OCI-LY1 (cell line): ENCODE data around the gene SMYD2.
A peak's percentile ranks its signal among the peaks of the same experiment; 100 is the strongest.

ENCODE experiments used
- H2AFZ ChIP-seq: fragments of 200-600 bp; sonication (generic), shearing (Covaris generic); 2 replicates; pipeline ENCODE4 v1.6.0; 2014; ENCODE audit warnings: antibody characterized with exemption, mild to moderate bottlenecking, low read length
- H3F3A ChIP-seq: fragments of 200-600 bp; sonication (generic), shearing (Covaris generic); 2 replicates; pipeline ENCODE4 v1.6.0; 2014; ENCODE audit warnings: mild to moderate bottlenecking, antibody characterized with exemption, low read length, moderate library complexity; ENCODE audit not compliant: insufficient read depth
- H3K27ac ChIP-seq: fragments of 200-600 bp; sonication (generic); 2 replicates; pipeline ENCODE4 v1.5.1; 2014; ENCODE audit warnings: low read length, mixed run types, mild to moderate bottlenecking, low read depth; ENCODE audit not compliant: poor library complexity, severe bottlenecking
- H3K27me3 ChIP-seq: fragments of 200-600 bp; sonication (generic); 2 replicates; pipeline ENCODE4 v1.6.0; 2014; ENCODE audit warnings: antibody characterized with exemption, mild to moderate bottlenecking, low read length, moderate library complexity; ENCODE audit not compliant: insufficient read depth
- H3K36me3 ChIP-seq: fragments of 200-600 bp; sonication (generic); 2 replicates; pipeline ENCODE4 v1.6.1; 2014; ENCODE audit warnings: mild to moderate bottlenecking, antibody characterized with exemption, low read length, moderate library complexity, mixed read lengths; ENCODE audit not compliant: insufficient read depth
- H3K4me1 ChIP-seq: fragments of 200-600 bp; sonication (generic); 2 replicates; pipeline ENCODE4 v1.5.1; 2014; ENCODE audit warnings: mild to moderate bottlenecking, low read length, moderate library complexity; ENCODE audit not compliant: insufficient read depth, severe bottlenecking
- H3K4me2 ChIP-seq: fragments of 200-600 bp; sonication (generic), shearing (Covaris generic); 2 replicates; pipeline ENCODE4 v1.6.1; 2014; ENCODE audit warnings: low read length
- H3K4me3 ChIP-seq: fragments of 200-600 bp; sonication (generic); 2 replicates; pipeline ENCODE4 v1.5.1; 2014; ENCODE audit warnings: low read length, low read depth, mild to moderate bottlenecking, mixed read lengths; ENCODE audit not compliant: poor library complexity, severe bottlenecking
- H3K79me2 ChIP-seq: fragments of 200-600 bp; shearing (Covaris generic); 2 replicates; pipeline ENCODE4 v1.6.1; 2016; ENCODE audit warnings: mixed run types, low read length, mixed read lengths; ENCODE audit not compliant: insufficient read depth
- H3K9ac ChIP-seq: fragments of 200-600 bp; sonication (generic), shearing (Covaris generic); 2 replicates; pipeline ENCODE4 v1.6.1; 2014; ENCODE audit warnings: mild to moderate bottlenecking, low read length, mixed read lengths
- H3K9me2 ChIP-seq: fragments of 200-600 bp; sonication (generic), shearing (Covaris generic); 2 replicates; pipeline ENCODE4 v1.6.1; 2014; ENCODE audit warnings: low read depth, mild to moderate bottlenecking, low read length, mixed read lengths
- H3K9me3 ChIP-seq: fragments of 200-600 bp; shearing (Covaris generic); 2 replicates; pipeline ENCODE4 v1.6.1; 2014; ENCODE audit warnings: low read length, mixed read lengths
- H4K20me1 ChIP-seq: fragments of 200-600 bp; sonication (generic), shearing (Covaris generic); 2 replicates; pipeline ENCODE4 v1.6.0; 2016; ENCODE audit warnings: mild to moderate bottlenecking, low read length; ENCODE audit not compliant: insufficient read depth
- CTCF ChIP-seq: fragments of 200-600 bp; sonication (generic), shearing (Covaris generic); IDR thresholded peaks from 2 replicates; pipeline ENCODE4 v1.5.1; 2017; ENCODE audit warnings: mild to moderate bottlenecking, antibody characterized with exemption, low read length, moderate library complexity, mixed read lengths
- EZH2 ChIP-seq: fragments of 200-600 bp; sonication (generic), shearing (Covaris generic); IDR thresholded peaks from 2 replicates; pipeline ENCODE4 v1.8.0; 2017; ENCODE audit warnings: borderline replicate concordance, mixed run types, mild to moderate bottlenecking, antibody characterized with exemption, low read length, moderate library complexity, mixed read lengths

The SMYD2 gene

GRCh38 chr1:214282630-214283242 is 1.8 kb downstream of the SMYD2 start:
- Histone ChIP-seq H3K4me3 (peak overlapping the region; percentile 95), H3K9ac (no peak overlapping the region; the same call in 1 of the 2 replicates), H3K9me2 (no peaks in the 10 kb centered on the region), H3K4me1 (peaks cover 10% of the 10 kb centered on the region), H3K4me2 (peak overlapping the region; percentile 100; the same call in 1 of the 2 replicates), H3K27ac (no peak overlapping the region), H3F3A (no peaks in the 10 kb centered on the region), H2AFZ (no peak overlapping the region), H3K27me3 (no peaks in the 10 kb centered on the region), H4K20me1 (no peaks in the 10 kb centered on the region), H3K36me3 (no peaks in the 10 kb centered on the region), H3K9me3 (no peaks in the 10 kb centered on the region), H3K79me2 (no peaks in the 10 kb centered on the region)
- TF ChIP-seq EZH2 (no peak), CTCF (no peak)

GRCh38 chr1:214285610-214286440 is 4.9 kb downstream of the SMYD2 start:
- no peaks in the 10 kb centered on the region for H3F3A ChIP-seq
- H3K79me2 ChIP-seq, result no peaks in the 10 kb centered on the region
- no peak overlapping the region for H3K9ac ChIP-seq
- peaks cover 10% of the 10 kb centered on the region for H3K4me1 ChIP-seq
- H4K20me1 ChIP-seq, result no peaks in the 10 kb centered on the region
- no peaks in the 10 kb centered on the region for H3K9me3 ChIP-seq
- H3K9me2 ChIP-seq, result no peaks in the 10 kb centered on the region
- no peak overlapping the region for H2AFZ ChIP-seq
- H3K27me3 ChIP-seq, result no peaks in the 10 kb centered on the region
- H3K27ac ChIP-seq, result no peak overlapping the region
- no peak overlapping the region for H3K4me3 ChIP-seq
- H3K36me3 ChIP-seq, result peaks cover 4% of the 10 kb centered on the region; the same call in 1 of the 2 replicates
- no peak overlapping the region for H3K4me2 ChIP-seq
- TF ChIP-seq EZH2 (no peak), CTCF (no peak)

DNA sequence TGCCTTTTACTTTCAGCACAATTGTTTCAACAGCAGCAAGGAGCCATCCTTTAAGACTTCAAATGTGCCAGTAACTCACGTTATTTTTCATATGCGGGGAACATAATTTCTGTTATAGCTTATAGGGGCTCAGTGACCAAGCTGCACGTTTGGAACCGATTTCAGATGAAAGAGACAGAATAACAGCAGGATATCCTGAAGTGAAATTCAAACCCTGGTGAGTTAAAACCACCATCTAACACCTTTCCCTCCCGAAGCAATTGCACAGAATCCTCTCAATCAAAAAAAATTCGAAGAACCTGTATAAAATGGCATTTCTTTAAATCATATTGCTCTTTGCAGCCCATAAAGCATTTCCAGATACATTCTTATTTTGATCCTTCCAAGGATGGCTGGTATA is 6.9 kb downstream of the SMYD2 start:
- H3K4me1 ChIP-seq, result no peaks in the 10 kb centered on the region
- no peaks in the 10 kb centered on the region for H3K9me2 ChIP-seq
- no peak overlapping the region for H3K4me2 ChIP-seq
- no peaks in the 10 kb centered on the region for H3K79me2 ChIP-seq
- H3K9me3 ChIP-seq, result no peaks in the 10 kb centered on the region
- no peak overlapping the region for H3K9ac ChIP-seq
- TF ChIP-seq EZH2 (no peak), CTCF (no peak)
- no peaks in the 10 kb centered on the region for H4K20me1 ChIP-seq
- peaks cover 4% of the 10 kb centered on the region; the same call in 1 of the 2 replicates for H3K36me3 ChIP-seq
- H3K27ac ChIP-seq, result no peak overlapping the region
- H2AFZ ChIP-seq, result no peak overlapping the region
- no peak overlapping the region for H3K4me3 ChIP-seq
- H3K27me3 ChIP-seq, result no peaks in the 10 kb centered on the region
- no peaks in the 10 kb centered on the region for H3F3A ChIP-seq
